Measurements from ENCODE around the gene CYP27B1.

GRCh38 chr12:57753756-57754337 lies 13.0 kb downstream of the CYP27B1 start:
- no peak for TF ChIP-seq POLR2AphosphoS5 (IDR thresholded peaks at IDR 0.05; ENCODE audit: low read depth, low read length)
- no peak for TF ChIP-seq FOXP2 (optimal IDR thresholded peaks at IDR 0.05; ENCODE audit: borderline replicate concordance, extremely low read depth, extremely low read length, insufficient read depth)
- no peak for TF ChIP-seq REST (IDR thresholded peaks at IDR 0.05; ENCODE audit: insufficient read depth in 1 of 2, low read depth in 2 of 2, low read length in 2 of 2)
- TF ChIP-seq SIN3A (IDR thresholded peaks at IDR 0.05; ENCODE audit: borderline replicate concordance, insufficient read depth, low read length), result no peak
- no peak for TF ChIP-seq TAF1 (IDR thresholded peaks at IDR 0.05; ENCODE audit: borderline replicate concordance, insufficient read depth, low read length)

Measured in PFSK-1 (cell line).